Trophoblast cell (in vitro differentiated cells and primary cell): ENCODE data around the gene ZBTB7C.
"Not testable (repeated sequence)": the region's sequence is repeated elsewhere in the genome, so short reads cannot be mapped to it uniquely, and the experiment has no call there.

Experiments used
- DNase-seq, 2 donors: peaks; one replicate each; pipeline ENCODE4 v3.0.0-alpha.2; 2016
- H2AFZ ChIP-seq: 2 replicates; pipeline ENCODE4 v1.6.1; 2013; ENCODE audit warnings: low read length, moderate library complexity, mild to moderate bottlenecking; ENCODE audit not compliant: insufficient read depth, poor library complexity
- H2AK5ac ChIP-seq: 2 replicates; pipeline ENCODE4 v1.6.1; 2013; ENCODE audit warnings: mild to moderate bottlenecking, low read length
- H2BK120ac ChIP-seq: 2 replicates; pipeline ENCODE4 v1.6.1; 2013; ENCODE audit warnings: low read length, mild to moderate bottlenecking, moderate library complexity; ENCODE audit not compliant: insufficient read depth, poor library complexity
- H2BK12ac ChIP-seq: 2 replicates; pipeline ENCODE4 v1.6.1; 2013; ENCODE audit warnings: mild to moderate bottlenecking, low read length, moderate library complexity
- H2BK5ac ChIP-seq: 2 replicates; pipeline ENCODE4 v1.6.1; 2013; ENCODE audit warnings: low read length, low read depth, moderate library complexity, mild to moderate bottlenecking; ENCODE audit not compliant: poor library complexity
- H3K14ac ChIP-seq: 2 replicates; pipeline ENCODE4 v1.6.1; 2013; ENCODE audit warnings: mild to moderate bottlenecking, low read length
- H3K18ac ChIP-seq: 2 replicates; pipeline ENCODE4 v1.6.1; 2013; ENCODE audit warnings: mild to moderate bottlenecking, low read length
- H3K23ac ChIP-seq: 2 replicates; pipeline ENCODE4 v1.6.1; 2013; ENCODE audit warnings: low read length
- H3K27ac ChIP-seq: 2 replicates; pipeline ENCODE4 v1.5.1; 2013; ENCODE audit warnings: low read depth, mild to moderate bottlenecking, inconsistent platforms, low read length, moderate library complexity
- H3K27me3 ChIP-seq: 2 replicates; pipeline ENCODE4 v1.6.1; 2013; ENCODE audit warnings: inconsistent platforms, mild to moderate bottlenecking, low read length, moderate library complexity; ENCODE audit not compliant: insufficient read depth
- H3K36me3 ChIP-seq, 2 experiments: 1 replicate in 1 of 2; 2 replicates in 1 of 2; pipeline ENCODE4 v1.6.1; 2013; ENCODE audit warnings: low read length in 2 of 2, mild to moderate bottlenecking in 2 of 2, moderate library complexity in 1 of 2; ENCODE audit not compliant: insufficient read depth in 2 of 2, control insufficient read depth in 1 of 2
- H3K4ac ChIP-seq: 2 replicates; pipeline ENCODE4 v1.6.1; 2013; ENCODE audit warnings: low read depth, mild to moderate bottlenecking, low read length, moderate library complexity
- H3K4me1 ChIP-seq, 2 experiments: 1 replicate in 1 of 2; 2 replicates in 1 of 2; pipeline ENCODE4 v1.6.1; 2013; ENCODE audit warnings: low read length in 2 of 2, mild to moderate bottlenecking in 2 of 2, moderate library complexity in 1 of 2; ENCODE audit not compliant: insufficient read depth in 2 of 2, control insufficient read depth in 1 of 2
- H3K4me2 ChIP-seq: 2 replicates; pipeline ENCODE4 v1.6.1; 2013; ENCODE audit warnings: inconsistent platforms, mild to moderate bottlenecking, low read length, moderate library complexity
- H3K4me3 ChIP-seq: 2 replicates; pipeline ENCODE4 v1.5.1; 2013; ENCODE audit warnings: mild to moderate bottlenecking, low read depth, low read length, inconsistent platforms
- H3K79me1 ChIP-seq: one replicate; pipeline ENCODE4 v1.6.1; 2013; ENCODE audit warnings: low read length
- H3K79me2 ChIP-seq: 2 replicates; pipeline ENCODE4 v1.6.1; 2013; ENCODE audit warnings: low read length, mild to moderate bottlenecking; ENCODE audit not compliant: control insufficient read depth, insufficient read depth, poor library complexity
- H3K9ac ChIP-seq: 2 replicates; pipeline ENCODE4 v1.6.1; 2013; ENCODE audit warnings: mild to moderate bottlenecking, low read length
- H3K9me3 ChIP-seq: 2 replicates; pipeline ENCODE4 v1.6.1; 2013; ENCODE audit warnings: low read depth, mild to moderate bottlenecking, control low read depth, inconsistent platforms, low read length; ENCODE audit not compliant: insufficient read depth
- H4K12ac ChIP-seq: 2 replicates; pipeline ENCODE4 v1.6.1; 2013; ENCODE audit warnings: low read depth, mild to moderate bottlenecking, low read length, moderate library complexity
- H4K8ac ChIP-seq: 2 replicates; pipeline ENCODE4 v1.6.1; 2013; ENCODE audit warnings: low read depth, mild to moderate bottlenecking, low read length, moderate library complexity
- H4K91ac ChIP-seq: one replicate; pipeline ENCODE4 v1.6.1; 2013; ENCODE audit warnings: low read depth, mild to moderate bottlenecking, low read length, moderate library complexity
- WGBS: extraction: QIAGEN DNeasy Blood & Tissue Kit; methylation state at CpG from one replicate; pipeline ENCODE4 v1.1.7; 2013; ENCODE audit warnings: missing lambda C conversion rate; ENCODE audit not compliant: insufficient read length, insufficient coverage; ENCODE audit errors: extremely low coverage; 5-methylcytosine and 5-hydroxymethylcytosine counted together

The ZBTB7C gene

DNA sequence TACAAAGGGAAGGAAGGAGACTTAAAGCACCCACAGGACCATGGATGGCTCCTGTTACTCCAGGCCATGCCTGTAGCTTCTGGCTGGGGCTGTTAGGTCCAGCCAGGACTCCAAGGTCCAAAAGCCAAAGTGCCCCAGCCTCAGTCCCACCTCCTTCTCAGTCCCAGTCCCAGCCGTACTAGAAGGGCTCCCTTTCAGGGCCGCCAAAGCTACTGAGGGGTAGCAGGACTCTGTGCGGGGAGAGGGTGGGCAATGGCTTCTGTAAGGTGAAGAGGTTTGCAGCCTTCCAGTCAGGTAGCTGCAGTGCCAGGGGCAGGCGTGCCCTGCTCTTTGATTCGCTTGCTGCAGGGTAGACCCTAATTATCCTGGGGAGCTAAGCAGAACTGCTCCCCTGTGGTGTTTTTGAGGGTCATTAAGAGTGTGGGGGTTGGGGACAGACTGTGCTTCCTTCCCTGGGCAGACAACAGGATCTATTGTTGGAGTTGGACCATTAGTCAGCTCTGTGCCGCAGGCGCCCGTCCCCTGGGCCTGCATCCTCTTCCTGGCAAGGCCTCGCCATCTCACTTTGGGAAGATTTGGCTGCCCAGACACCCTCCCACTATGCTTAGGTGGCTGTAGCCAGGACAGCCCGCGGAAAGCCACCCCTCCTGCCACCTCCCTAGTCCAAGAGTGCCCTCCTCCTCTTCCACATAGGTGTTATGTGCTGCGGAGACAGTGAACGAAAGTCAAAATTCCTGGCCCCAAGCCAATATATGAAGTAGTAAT, 118.8 kb downstream of the ZBTB7C start:
- no peak overlapping the region for H2AFZ ChIP-seq
- no peak overlapping the region for H3K9ac ChIP-seq
- no peaks in the 10 kb centered on the region for H3K36me3 ChIP-seq
- no peak overlapping the region for H2BK5ac ChIP-seq
- no peak overlapping the region for H2BK12ac ChIP-seq
- no peaks in the 10 kb centered on the region for H3K27me3 ChIP-seq
- no peak overlapping the region for H3K14ac ChIP-seq
- H3K4me2 ChIP-seq = no peak overlapping the region
- H3K4ac ChIP-seq = no peak overlapping the region
- H3K18ac ChIP-seq = no peak overlapping the region
- DNase-seq = no peak
- H3K27ac ChIP-seq = no peak overlapping the region
- no peak overlapping the region for H3K4me3 ChIP-seq
- no peak overlapping the region for H4K8ac ChIP-seq
- no peaks in the 10 kb centered on the region for H3K79me1 ChIP-seq
- no peaks in the 10 kb centered on the region for H3K79me2 ChIP-seq
- H2BK120ac ChIP-seq = no peak overlapping the region
- no peak overlapping the region for H4K12ac ChIP-seq
- no peak overlapping the region for H2AK5ac ChIP-seq
- WGBS = no CpG with 5 or more reads among the region's 13 CpGs
- H3K9me3 ChIP-seq = peaks cover 1% of the 10 kb centered on the region
- no peak overlapping the region for H3K23ac ChIP-seq
- no peak overlapping the region for H4K91ac ChIP-seq
- peaks cover 4 to 7% of the 10 kb centered on the region in 2 experiments for H3K4me1 ChIP-seq

DNA sequence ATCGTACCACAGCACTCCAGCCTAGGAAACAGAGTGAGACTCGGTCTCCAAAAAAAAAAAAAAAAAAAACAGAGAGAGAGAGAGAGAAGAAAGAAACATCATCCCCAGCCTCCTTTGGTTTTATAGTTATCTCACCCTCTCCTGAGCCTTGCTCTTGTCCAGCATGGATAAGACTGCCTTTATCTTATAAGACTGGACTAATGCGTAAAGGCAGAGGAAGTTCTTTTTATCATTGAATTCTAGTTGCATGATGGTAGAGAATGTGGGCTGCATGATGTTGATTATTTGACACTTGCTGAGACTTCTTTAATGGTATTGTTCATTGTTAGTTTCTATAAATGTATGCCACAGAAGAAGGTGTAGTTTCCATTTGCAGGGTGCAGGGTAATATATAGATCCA, 124.4 kb downstream of the ZBTB7C start:
- Histone ChIP-seq H3K23ac (no peak overlapping the region), H3K4me1 (no peaks in the 10 kb centered on the region), H3K79me2 (no peaks in the 10 kb centered on the region), H3K79me1 (no peaks in the 10 kb centered on the region), H3K4ac (no peak overlapping the region), H2BK120ac (no peak overlapping the region), H4K91ac (no peak overlapping the region), H2AK5ac (no peak overlapping the region), H4K12ac (no peak overlapping the region), H2AFZ (no peak overlapping the region), H3K36me3 (no peaks in the 10 kb centered on the region), H3K27me3 (no peaks in the 10 kb centered on the region), H3K14ac (no peak overlapping the region), H3K4me2 (no peak overlapping the region), H3K4me3 (no peak overlapping the region), H2BK5ac (no peak overlapping the region), H3K9me3 (peaks cover 1% of the 10 kb centered on the region), H4K8ac (no peak overlapping the region), H2BK12ac (no peak overlapping the region), H3K27ac (no peak overlapping the region), H3K9ac (no peak overlapping the region), H3K18ac (no peak overlapping the region)
- WGBS = no CpG with 5 or more reads among the region's 3 CpGs
- DNase-seq = no peak

DNA sequence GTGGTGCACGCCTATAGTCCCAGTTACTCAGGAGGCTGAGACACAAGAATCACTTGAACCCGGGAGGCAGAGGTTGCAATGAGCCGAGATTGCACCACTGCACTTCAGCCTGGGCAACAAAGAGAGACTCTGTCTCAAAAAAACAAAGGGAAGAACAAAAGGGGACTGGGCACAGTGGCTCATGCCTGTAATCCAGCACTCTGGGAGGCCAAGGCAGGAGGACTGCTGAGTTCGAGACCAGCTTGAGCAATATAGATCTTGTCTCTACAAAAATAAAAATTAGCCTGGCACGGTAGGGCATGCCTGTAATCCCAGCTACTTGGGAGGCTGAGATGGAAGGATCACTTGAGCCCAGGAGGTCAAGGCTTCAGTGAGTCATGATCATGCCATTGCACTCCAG, 125.2 kb downstream of the ZBTB7C start:
- H2BK12ac ChIP-seq, H3K14ac ChIP-seq, H3K79me1 ChIP-seq, H2BK5ac ChIP-seq, H3K4me1 ChIP-seq, H3K79me2 ChIP-seq, DNase-seq, H3K4me2 ChIP-seq, H3K18ac ChIP-seq, H3K4ac ChIP-seq, H4K8ac ChIP-seq, H3K4me3 ChIP-seq, H2BK120ac ChIP-seq, H2AFZ ChIP-seq, H3K9me3 ChIP-seq, H3K27ac ChIP-seq, H3K9ac ChIP-seq, H4K12ac ChIP-seq, H3K23ac ChIP-seq, H4K91ac ChIP-seq, H3K27me3 ChIP-seq, H2AK5ac ChIP-seq, H3K36me3 ChIP-seq: not testable (repeated sequence)
- WGBS = no CpG with 5 or more reads among the region's 5 CpGs

DNA sequence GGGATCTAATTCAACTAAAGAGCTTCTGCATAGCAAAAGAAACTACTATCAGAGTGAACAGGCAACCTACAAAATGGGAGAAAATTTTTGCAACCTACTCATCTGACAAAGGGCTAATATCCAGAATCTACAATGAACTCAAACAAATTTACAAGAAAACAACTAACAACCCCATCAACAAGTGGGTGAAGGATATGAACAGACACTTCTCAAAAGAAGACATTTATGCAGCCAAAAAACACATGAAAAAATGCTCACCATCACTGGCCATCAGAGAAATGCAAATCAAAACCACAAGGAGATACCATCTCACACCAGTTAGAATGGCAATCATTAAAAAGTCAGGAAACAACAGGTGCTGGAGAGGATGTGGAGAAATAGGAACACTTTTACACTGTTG, 127.7 kb downstream of the ZBTB7C start:
- H3K36me3 ChIP-seq, H4K91ac ChIP-seq, H3K9ac ChIP-seq, H3K79me1 ChIP-seq, H3K4me3 ChIP-seq, H3K27ac ChIP-seq, H2AK5ac ChIP-seq, H4K8ac ChIP-seq, H3K14ac ChIP-seq, H2AFZ ChIP-seq, H3K9me3 ChIP-seq, H3K18ac ChIP-seq, H2BK12ac ChIP-seq, H3K23ac ChIP-seq, H3K27me3 ChIP-seq, H3K4me2 ChIP-seq, H3K4ac ChIP-seq, H3K4me1 ChIP-seq, DNase-seq, H4K12ac ChIP-seq, H2BK120ac ChIP-seq, H3K79me2 ChIP-seq, H2BK5ac ChIP-seq: not testable (repeated sequence)
